HEK293 (cell line): ENCODE measurements around the gene ZBED5.

Experiments used
- ATF2 ChIP-seq: fragments of 450-650 bp; formaldehyde crosslinking; IDR thresholded peaks from 2 replicates; pipeline ENCODE4 v1.5.1; 2016; ENCODE audit warnings: missing biosample characterization, missing genetic modification characterization, low read depth
- BCL11A ChIP-seq: fragments of 450-650 bp; formaldehyde crosslinking; IDR thresholded peaks from 2 replicates; pipeline ENCODE4 v1.5.1; 2016; ENCODE audit warnings: low read depth, missing biosample characterization, missing genetic modification characterization
- BCL11B ChIP-seq: fragments of 450-650 bp; formaldehyde crosslinking; IDR thresholded peaks from 2 replicates; pipeline ENCODE4 v1.5.1; 2016; ENCODE audit warnings: low read depth, missing biosample characterization, missing genetic modification characterization
- CTCF ChIP-seq: fragments of 450-650 bp; formaldehyde crosslinking; IDR thresholded peaks from 2 replicates; pipeline ENCODE4 v1.5.1; 2016; ENCODE audit warnings: missing biosample characterization, missing genetic modification characterization
- HOXC10 ChIP-seq: sonication (generic); formaldehyde crosslinking; IDR thresholded peaks from 2 replicates; pipeline ENCODE4 v1.8.1; 2023; ENCODE audit warnings: mild to moderate bottlenecking, missing genetic modification reagents
- HOXD13 ChIP-seq: sonication (generic); formaldehyde crosslinking; IDR thresholded peaks from 2 replicates; pipeline ENCODE4 v1.8.0; 2022; ENCODE audit warnings: missing genetic modification reagents, borderline replicate concordance
- PATZ1 ChIP-seq: fragments of 450-650 bp; formaldehyde crosslinking; IDR thresholded peaks from 2 replicates; pipeline ENCODE4 v1.5.1; 2016; ENCODE audit warnings: missing biosample characterization, missing genetic modification characterization
- PRDM1 ChIP-seq: fragments of 450-650 bp; formaldehyde crosslinking; IDR thresholded peaks from 2 replicates; pipeline ENCODE4; 2016; ENCODE audit warnings: missing biosample characterization, missing genetic modification characterization
- PRDM4 ChIP-seq: fragments of 450-650 bp; formaldehyde crosslinking; IDR thresholded peaks from 2 replicates; pipeline ENCODE4 v1.5.1; 2017; ENCODE audit warnings: missing biosample characterization, missing genetic modification characterization
- RBAK ChIP-seq: fragments of 450-650 bp; formaldehyde crosslinking; IDR thresholded peaks from 2 replicates; pipeline ENCODE4 v1.5.1; 2016; ENCODE audit warnings: missing biosample characterization, missing genetic modification characterization
- TRIM28 ChIP-seq: IDR thresholded peaks from 2 replicates; pipeline ENCODE4 v1.6.1; 2011; ENCODE audit warnings: low read length, control low read depth, borderline replicate concordance
- WT1 ChIP-seq: fragments of 450-650 bp; formaldehyde crosslinking; IDR thresholded peaks from 2 replicates; pipeline ENCODE4 v1.5.1; 2016; ENCODE audit warnings: missing biosample characterization, missing genetic modification characterization
- YY2 ChIP-seq: fragments of 450-650 bp; formaldehyde crosslinking; IDR thresholded peaks from 2 replicates; pipeline ENCODE4 v1.5.1; 2016; ENCODE audit warnings: missing biosample characterization, missing genetic modification characterization
- ZBTB20 ChIP-seq: fragments of 450-650 bp; formaldehyde crosslinking; IDR thresholded peaks from 2 replicates; pipeline ENCODE4 v1.5.1; 2016; ENCODE audit warnings: missing biosample characterization, missing genetic modification characterization
- ZBTB6 ChIP-seq: fragments of 450-650 bp; formaldehyde crosslinking; IDR thresholded peaks from 2 replicates; pipeline ENCODE4 v1.5.1; 2017; ENCODE audit warnings: missing biosample characterization, missing genetic modification characterization
- ZFP3 ChIP-seq: fragments of 450-650 bp; formaldehyde crosslinking; IDR thresholded peaks from 2 replicates; pipeline ENCODE4 v1.5.1; 2016; ENCODE audit warnings: low read depth, missing biosample characterization, missing genetic modification characterization
- ZNF114 ChIP-seq: fragments of 450-650 bp; formaldehyde crosslinking; IDR thresholded peaks from 2 replicates; pipeline ENCODE4 v1.5.0; 2017; ENCODE audit warnings: missing biosample characterization, missing genetic modification characterization
- ZNF133 ChIP-seq: fragments of 450-650 bp; formaldehyde crosslinking; IDR thresholded peaks from 2 replicates; pipeline ENCODE4 v1.5.1; 2016; ENCODE audit warnings: missing biosample characterization, missing genetic modification characterization
- ZNF138 ChIP-seq: fragments of 450-650 bp; formaldehyde crosslinking; IDR thresholded peaks from 2 replicates; pipeline ENCODE4 v1.5.1; 2016; ENCODE audit warnings: missing biosample characterization, missing genetic modification characterization, borderline replicate concordance
- ZNF155 ChIP-seq: fragments of 450-650 bp; formaldehyde crosslinking; IDR thresholded peaks from 2 replicates; pipeline ENCODE4 v1.5.1; 2016; ENCODE audit warnings: missing biosample characterization, missing genetic modification characterization
- ZNF202 ChIP-seq: fragments of 450-650 bp; formaldehyde crosslinking; IDR thresholded peaks from 2 replicates; pipeline ENCODE4 v1.5.1; 2016; ENCODE audit warnings: missing biosample characterization, missing genetic modification characterization, borderline replicate concordance
- ZNF211 ChIP-seq: fragments of 450-650 bp; formaldehyde crosslinking; IDR thresholded peaks from 2 replicates; pipeline ENCODE4 v1.5.1; 2016; ENCODE audit warnings: low read depth, missing biosample characterization, missing genetic modification characterization
- ZNF214 ChIP-seq: fragments of 450-650 bp; formaldehyde crosslinking; IDR thresholded peaks from 2 replicates; pipeline ENCODE4 v1.5.1; 2017; ENCODE audit warnings: missing biosample characterization, mild to moderate bottlenecking, missing genetic modification characterization, borderline replicate concordance
- ZNF404 ChIP-seq: fragments of 450-650 bp; formaldehyde crosslinking; IDR thresholded peaks from 2 replicates; pipeline ENCODE4 v1.5.1; 2017; ENCODE audit warnings: missing biosample characterization, missing genetic modification characterization
- ZNF423 ChIP-seq: fragments of 450-650 bp; formaldehyde crosslinking; IDR thresholded peaks from 2 replicates; pipeline ENCODE4 v1.5.1; 2016; ENCODE audit warnings: missing biosample characterization, missing genetic modification characterization
- ZNF560 ChIP-seq: fragments of 450-650 bp; formaldehyde crosslinking; IDR thresholded peaks from 2 replicates; pipeline ENCODE4 v1.5.1; 2017; ENCODE audit warnings: missing biosample characterization, missing genetic modification characterization, borderline replicate concordance
- ZNF623 ChIP-seq: fragments of 450-650 bp; formaldehyde crosslinking; IDR thresholded peaks from 2 replicates; pipeline ENCODE4 v1.5.1; 2016; ENCODE audit warnings: missing biosample characterization, missing genetic modification characterization
- ZNF624 ChIP-seq: fragments of 450-650 bp; formaldehyde crosslinking; IDR thresholded peaks from 2 replicates; pipeline ENCODE4 v1.5.1; 2017; ENCODE audit warnings: missing biosample characterization, missing genetic modification characterization
- ZNF645 ChIP-seq: fragments of 450-650 bp; formaldehyde crosslinking; IDR thresholded peaks from 2 replicates; pipeline ENCODE4; 2016; ENCODE audit warnings: missing biosample characterization, missing genetic modification characterization
- ZNF777 ChIP-seq: fragments of 450-650 bp; formaldehyde crosslinking; IDR thresholded peaks from 2 replicates; pipeline ENCODE4 v1.5.1; 2017; ENCODE audit warnings: missing biosample characterization, missing genetic modification characterization, borderline replicate concordance
- ZSCAN16 ChIP-seq: fragments of 450-650 bp; formaldehyde crosslinking; IDR thresholded peaks from 2 replicates; pipeline ENCODE4 v1.5.1; 2016; ENCODE audit warnings: missing biosample characterization, missing genetic modification characterization

Gene ZBED5

GRCh38 chr11:10858439-10859325 is 829 bp upstream of the ZBED5 start (continued):
- no peak for TF ChIP-seq ATF2 (tag by site-specific recombination)
- no peak for TF ChIP-seq ZNF645 (tag by site-specific recombination)
- no peak for TF ChIP-seq ZNF214 (tag by site-specific recombination)
- peak; percentile 85 for TF ChIP-seq ZBTB20 (tag by site-specific recombination)
- no peak for TF ChIP-seq ZNF623
- no peak for TF ChIP-seq BCL11A (tag by site-specific recombination)
- no peak for TF ChIP-seq ZNF138 (tag by site-specific recombination)
- no peak for TF ChIP-seq ZNF114 (tag by site-specific recombination)
- peak; percentile 38; the same call in 1 of the 2 replicates for TF ChIP-seq CTCF (tag by site-specific recombination)
- TF ChIP-seq ZNF155: no peak
- TF ChIP-seq ZNF560: no peak
- no peak for TF ChIP-seq PRDM1
- no peak for TF ChIP-seq ZNF777 (tag by site-specific recombination)
- TF ChIP-seq ZSCAN16: no peak
- no peak for TF ChIP-seq ZBTB6
- no peak for TF ChIP-seq ZNF404 (tag by site-specific recombination)
- TF ChIP-seq ZNF202 (tag by site-specific recombination): no peak
- TF ChIP-seq PRDM4 (tag by site-specific recombination): no peak
- TF ChIP-seq ZFP3 (tag by site-specific recombination): no peak
- no peak for TF ChIP-seq YY2
- peak; percentile 71 for TF ChIP-seq TRIM28
- TF ChIP-seq ZNF624 (tag by site-specific recombination): no peak
- TF ChIP-seq BCL11B (tag by site-specific recombination): no peak
- no peak for TF ChIP-seq ZNF133
- no peak for TF ChIP-seq ZNF211 (tag by site-specific recombination)
- TF ChIP-seq WT1 (tag by site-specific recombination): no peak
- TF ChIP-seq HOXD13 (CRISPR knock-in tag): no peak
- TF ChIP-seq HOXC10 (CRISPR knock-in tag): no peak
- no peak for TF ChIP-seq ZNF423
- no peak for TF ChIP-seq RBAK (tag by site-specific recombination)
- no peak for TF ChIP-seq PATZ1 (tag by site-specific recombination)
